HepG2 (cell line): ENCODE data around the gene USP12. TPM values are rescaled to one million over a fixed set of nuclear protein-coding genes. Genes with fewer than 3 reads are reported as not detected.

Experiments
- ATAC-seq: fragments of 200-7000 bp; cut with Tn5 transposase; 3 replicates; pipeline ENCODE4 v1.9.1; 2020; ENCODE audit warnings: mild to moderate bottlenecking, moderate library complexity
- BruUV-seq: library from RNA; stranded (reverse); fragments of 400-500 nt; replicated peaks from 2 replicates; lab custom pipeline; 2021; lab: Mats Ljungman, UMichigan
- CTCF ChIA-PET: fragments of 300-600 bp; formaldehyde crosslinking; extraction: SDS; loops from one replicate; lab custom pipeline; 2021; ENCODE audit warnings: low total read pairs, inconsistent platforms, low intra/inter-chr PET ratio; lab: Yijun Ruan, JAX
- POLR2A ChIA-PET: fragments of 350-600 bp; sonication (Branson Sonifier 250); formaldehyde crosslinking; loops from one replicate; lab custom pipeline; 2020; ENCODE audit warnings: antibody characterized with exemption, inconsistent platforms; lab: Yijun Ruan, JAX
- DNase-seq: peaks from one replicate; pipeline ENCODE4 v3.0.0-alpha.2; 2015; ENCODE audit warnings: low spot score
- FAIRE-seq: peaks from 3 replicates; lab custom pipeline; 2011; peaks lifted over from hg19 to GRCh38; lab: Jason Lieb, UNC
- H2AFZ ChIP-seq: one replicate; pipeline ENCODE4 v1.6.1; 2011; ENCODE audit warnings: low read length, inconsistent platforms
- H3K27ac ChIP-seq: fragments of 300-600 bp; 3 replicates; pipeline ENCODE4 v1.8.0; 2011; ENCODE audit warnings: mixed run types, mild to moderate bottlenecking, mixed read lengths, low read length, inconsistent platforms; ENCODE audit not compliant: insufficient read depth; ENCODE audit errors: extremely low read length
- H3K27me3 ChIP-seq, 2 experiments: fragments of 200-600 bp in 1 of 2; 2 replicates in 1 of 2; 3 replicates in 1 of 2; pipeline versions ENCODE4 v1.6.0 to v1.8.0; 2011; ENCODE audit warnings: low read length in 2 of 2, mild to moderate bottlenecking in 2 of 2, moderate library complexity in 2 of 2, inconsistent platforms in 1 of 2; ENCODE audit not compliant: insufficient read depth in 2 of 2, control insufficient read depth in 1 of 2
- H3K36me3 ChIP-seq, 2 experiments: fragments of 200-600 bp in 1 of 2; replicated peaks in 1 of 2; 2 replicates in 1 of 2; 3 replicates in 1 of 2; pipeline versions ENCODE4 v1.5.1 to v1.8.0; 2011; ENCODE audit warnings: low read length in 2 of 2, inconsistent platforms in 1 of 2; ENCODE audit not compliant: insufficient read depth in 2 of 2, control insufficient read depth in 1 of 2
- H3K4me1 ChIP-seq: 2 replicates; pipeline ENCODE4 v1.5.1; 2012; ENCODE audit warnings: low read length, inconsistent platforms; ENCODE audit not compliant: insufficient read depth
- H3K4me2 ChIP-seq: 2 replicates; pipeline ENCODE4 v1.6.0; 2011; ENCODE audit warnings: low read depth, low read length, inconsistent platforms
- H3K4me3 ChIP-seq, 3 experiments: fragments of 200-600 bp in 1 of 3; sonication (generic), shearing (Covaris generic) in 1 of 3; replicated peaks in 1 of 3; 2 replicates each; pipeline ENCODE4 v1.5.1; 2011 to 2016; ENCODE audit warnings: low read length in 3 of 3, inconsistent platforms in 2 of 3, low read depth in 2 of 3, mild to moderate bottlenecking in 2 of 3, control low read depth in 1 of 3, mixed read lengths in 1 of 3; ENCODE audit not compliant: insufficient read depth in 1 of 3
- H3K79me2 ChIP-seq: one replicate; pipeline ENCODE4 v1.6.1; 2011; ENCODE audit warnings: low read length, inconsistent platforms; ENCODE audit not compliant: insufficient read depth
- H3K9ac ChIP-seq: 2 replicates; pipeline ENCODE4 v1.6.0; 2011; ENCODE audit warnings: mild to moderate bottlenecking, low read depth, low read length, inconsistent platforms; ENCODE audit not compliant: insufficient read depth
- H3K9me3 ChIP-seq: 2 replicates; pipeline ENCODE4 v1.5.1; 2012; ENCODE audit warnings: mild to moderate bottlenecking, low read length
- H4K20me1 ChIP-seq: 2 replicates; pipeline ENCODE4 v1.6.0; 2011; ENCODE audit warnings: inconsistent platforms, mild to moderate bottlenecking, low read length, moderate library complexity; ENCODE audit not compliant: insufficient read depth
- ARNT2 ChIP-seq: sonication (generic); formaldehyde crosslinking; IDR thresholded peaks from 2 replicates; pipeline ENCODE4 v1.8.0; 2022; ENCODE audit warnings: mild to moderate bottlenecking, low read depth, missing genetic modification reagents, moderate library complexity
- GTF3A ChIP-seq: sonication (generic); formaldehyde crosslinking; conservative IDR thresholded peaks from 2 replicates; pipeline ENCODE4 v1.4.0; 2020; ENCODE audit warnings: mild to moderate bottlenecking, missing genetic modification reagents
- SNAI1 ChIP-seq: sonication (generic); formaldehyde crosslinking; IDR thresholded peaks from 2 replicates; pipeline ENCODE4 v1.5.0; 2020; ENCODE audit warnings: mild to moderate bottlenecking, missing genetic modification reagents, borderline replicate concordance
- ZBTB38 ChIP-seq: sonication (generic); formaldehyde crosslinking; IDR thresholded peaks from 2 replicates; pipeline ENCODE4 v1.5.1; 2020; ENCODE audit warnings: mild to moderate bottlenecking, missing genetic modification reagents
- ZFP62 ChIP-seq: sonication (generic); formaldehyde crosslinking; IDR thresholded peaks from 2 replicates; pipeline ENCODE4 v1.4.0; 2020; ENCODE audit warnings: missing genetic modification reagents
- ZNF670 ChIP-seq: sonication (generic); formaldehyde crosslinking; IDR thresholded peaks from 2 replicates; pipeline ENCODE4 v1.8.0; 2022; ENCODE audit warnings: mild to moderate bottlenecking, missing genetic modification reagents, borderline replicate concordance
- ZNF776 ChIP-seq: sonication (generic); formaldehyde crosslinking; IDR thresholded peaks from 2 replicates; pipeline ENCODE4 v1.4.0; 2020; ENCODE audit warnings: mild to moderate bottlenecking, missing genetic modification reagents
- WGBS: methylation state at CpG from one replicate; pipeline ENCODE4 v1.1.6; 2017; ENCODE audit warnings: low lambda C conversion rate; 5-methylcytosine and 5-hydroxymethylcytosine counted together
- in situ Hi-C: cut with HindIII; loops from 2 replicates; pipeline ENCODE4 v1.10.0; 2017; ENCODE audit warnings: low pct_unique_long_range_greater_than_20kb; ENCODE audit not compliant: extremely low pct_ligation_motif_present
- intact Hi-C: fragments of 100-400 bp; cut with micrococcal nuclease; formaldehyde crosslinking; loops from one replicate; pipeline ENCODE4 v1.10.0; 2022; ENCODE audit not compliant: unreplicated experiment
- polyA plus RNA-seq, 8 experiments: library from polyadenylated mRNA; depleted of rRNA in 3 of 8; stranded (reverse) in 7 of 8; unstranded in 1 of 8; fragments of >200 nt; fragmentation: Illumina TruSeq in 4 of 8; extraction: Trizol in 4 of 8; gene quantifications; 2 replicates each; pipeline versions ENCODE4 v1.2.1 to v1.2.3, GENCODE V29; 2011 to 2016; ENCODE audit warnings: low read depth in 4 of 8, missing spikeins in 1 of 8, mixed read lengths in 1 of 8; ENCODE audit not compliant: insufficient read depth in 1 of 8
- total RNA-seq, 5 experiments: library from RNA; depleted of rRNA; stranded (reverse); fragments of >200 nt; fragmentation: Illumina TruSeq; extraction: Trizol; gene quantifications; 2 replicates each; pipeline ENCODE4 v1.2.3, GENCODE V29; 2016; ENCODE audit warnings: low read depth in 1 of 5
- TF ChIP-seq, protein P1 (sequence below): sonication (generic); formaldehyde crosslinking; IDR thresholded peaks from 2 replicates; pipeline ENCODE4 v1.4.0; 2020; ENCODE audit warnings: missing genetic modification reagents
- TF ChIP-seq, protein P2 (sequence below): sonication (generic); formaldehyde crosslinking; IDR thresholded peaks from 2 replicates; pipeline ENCODE4 v1.8.0; 2022; ENCODE audit warnings: mild to moderate bottlenecking, missing genetic modification reagents, moderate library complexity
- TF ChIP-seq, protein P3 (sequence below): fragments of 450-650 bp; IDR thresholded peaks from 2 replicates; pipeline ENCODE4 v1.6.1; 2017; ENCODE audit warnings: mild to moderate bottlenecking
- TF ChIP-seq, protein P4 (sequence below): sonication (generic); formaldehyde crosslinking; IDR thresholded peaks from 2 replicates; pipeline ENCODE4 v1.4.0; 2020; ENCODE audit warnings: mild to moderate bottlenecking, missing genetic modification reagents
- TF ChIP-seq, protein P5 (sequence below): sonication (generic); formaldehyde crosslinking; IDR thresholded peaks from 2 replicates; pipeline ENCODE4 v1.8.0; 2023; ENCODE audit warnings: mild to moderate bottlenecking, missing genetic modification reagents
- TF ChIP-seq, protein P6 (sequence below): sonication (generic); formaldehyde crosslinking; IDR thresholded peaks from 2 replicates; pipeline ENCODE4 v1.4.0; 2020; ENCODE audit warnings: missing genetic modification reagents

Gene USP12
- total and polyA plus RNA-seq, 2 of the 13 experiments (the other 11 are each of a cell fraction or from before 2014, with no cell fraction given): 9.8 to 19.5 TPM

DNA sequence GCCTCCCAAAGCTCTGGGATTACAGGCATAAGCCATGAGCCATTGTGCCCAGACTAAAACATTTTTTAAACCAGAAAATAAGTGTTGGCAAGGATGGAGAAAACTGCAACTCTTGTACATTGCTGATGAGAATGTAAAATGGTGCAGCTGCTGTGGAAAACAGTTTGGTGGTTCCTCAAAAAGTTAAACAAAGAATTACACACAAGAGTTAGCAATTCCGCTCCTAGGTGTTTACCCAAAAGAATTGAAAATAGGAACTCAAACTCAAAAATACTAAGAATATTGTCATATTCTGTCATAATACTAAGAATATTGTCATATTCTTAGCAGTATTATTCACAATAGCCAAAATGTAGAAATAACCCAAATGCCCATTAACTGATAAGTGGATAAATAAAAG, 39.7 kb upstream of the USP12 start (continued):
- TF ChIP-seq, protein P1, sequence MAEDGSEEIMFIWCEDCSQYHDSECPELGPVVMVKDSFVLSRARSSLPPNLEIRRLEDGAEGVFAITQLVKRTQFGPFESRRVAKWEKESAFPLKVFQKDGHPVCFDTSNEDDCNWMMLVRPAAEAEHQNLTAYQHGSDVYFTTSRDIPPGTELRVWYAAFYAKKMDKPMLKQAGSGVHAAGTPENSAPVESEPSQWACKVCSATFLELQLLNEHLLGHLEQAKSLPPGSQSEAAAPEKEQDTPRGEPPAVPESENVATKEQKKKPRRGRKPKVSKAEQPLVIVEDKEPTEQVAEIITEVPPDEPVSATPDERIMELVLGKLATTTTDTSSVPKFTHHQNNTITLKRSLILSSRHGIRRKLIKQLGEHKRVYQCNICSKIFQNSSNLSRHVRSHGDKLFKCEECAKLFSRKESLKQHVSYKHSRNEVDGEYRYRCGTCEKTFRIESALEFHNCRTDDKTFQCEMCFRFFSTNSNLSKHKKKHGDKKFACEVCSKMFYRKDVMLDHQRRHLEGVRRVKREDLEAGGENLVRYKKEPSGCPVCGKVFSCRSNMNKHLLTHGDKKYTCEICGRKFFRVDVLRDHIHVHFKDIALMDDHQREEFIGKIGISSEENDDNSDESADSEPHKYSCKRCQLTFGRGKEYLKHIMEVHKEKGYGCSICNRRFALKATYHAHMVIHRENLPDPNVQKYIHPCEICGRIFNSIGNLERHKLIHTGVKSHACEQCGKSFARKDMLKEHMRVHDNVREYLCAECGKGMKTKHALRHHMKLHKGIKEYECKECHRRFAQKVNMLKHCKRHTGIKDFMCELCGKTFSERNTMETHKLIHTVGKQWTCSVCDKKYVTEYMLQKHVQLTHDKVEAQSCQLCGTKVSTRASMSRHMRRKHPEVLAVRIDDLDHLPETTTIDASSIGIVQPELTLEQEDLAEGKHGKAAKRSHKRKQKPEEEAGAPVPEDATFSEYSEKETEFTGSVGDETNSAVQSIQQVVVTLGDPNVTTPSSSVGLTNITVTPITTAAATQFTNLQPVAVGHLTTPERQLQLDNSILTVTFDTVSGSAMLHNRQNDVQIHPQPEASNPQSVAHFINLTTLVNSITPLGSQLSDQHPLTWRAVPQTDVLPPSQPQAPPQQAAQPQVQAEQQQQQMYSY: no peak
- TF ChIP-seq, all 625 proteins: peak for 0

DNA sequence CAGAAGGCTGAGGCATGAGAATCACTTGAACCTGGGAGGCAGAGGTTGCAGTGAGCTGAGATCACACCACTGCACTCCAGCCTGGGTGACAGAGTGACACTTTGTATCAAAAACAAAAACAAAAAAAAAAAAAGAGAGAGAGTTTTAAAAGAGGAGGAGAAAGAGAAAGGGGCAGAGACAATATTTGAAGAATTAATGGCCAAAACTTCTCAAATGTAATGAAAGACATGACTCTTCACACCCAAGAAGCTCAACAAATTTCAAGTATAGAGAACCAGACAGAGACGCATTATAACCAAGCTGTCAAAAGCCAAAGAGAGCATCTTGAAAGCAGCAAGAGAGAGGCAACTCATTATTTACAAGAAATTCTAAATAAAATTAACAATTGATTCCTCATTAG, 36.9 kb upstream of the USP12 start:
- Histone ChIP-seq H2AFZ (no peak overlapping the region), H3K9me3 (no peaks in the 10 kb centered on the region), H4K20me1 (no peaks in the 10 kb centered on the region), H3K4me3 (no peak overlapping the region), H3K27me3 (no peaks in the 10 kb centered on the region), H3K27ac (no peak overlapping the region), H3K36me3 (no peaks in the 10 kb centered on the region), H3K9ac (no peak overlapping the region), H3K4me1 (no peaks in the 10 kb centered on the region), H3K4me2 (no peak overlapping the region), H3K79me2 (no peaks in the 10 kb centered on the region)
- POLR2A ChIA-PET: no interaction called here
- TF ChIP-seq ZBTB38 (CRISPR knock-in tag) (no peak), SNAI1 (CRISPR knock-in tag) (no peak), ZFP62 (no peak), GTF3A (CRISPR knock-in tag) (no peak), ZNF670 (CRISPR knock-in tag) (no peak), ARNT2 (CRISPR knock-in tag) (no peak), ZNF776 (no peak)
- TF ChIP-seq, protein P2, sequence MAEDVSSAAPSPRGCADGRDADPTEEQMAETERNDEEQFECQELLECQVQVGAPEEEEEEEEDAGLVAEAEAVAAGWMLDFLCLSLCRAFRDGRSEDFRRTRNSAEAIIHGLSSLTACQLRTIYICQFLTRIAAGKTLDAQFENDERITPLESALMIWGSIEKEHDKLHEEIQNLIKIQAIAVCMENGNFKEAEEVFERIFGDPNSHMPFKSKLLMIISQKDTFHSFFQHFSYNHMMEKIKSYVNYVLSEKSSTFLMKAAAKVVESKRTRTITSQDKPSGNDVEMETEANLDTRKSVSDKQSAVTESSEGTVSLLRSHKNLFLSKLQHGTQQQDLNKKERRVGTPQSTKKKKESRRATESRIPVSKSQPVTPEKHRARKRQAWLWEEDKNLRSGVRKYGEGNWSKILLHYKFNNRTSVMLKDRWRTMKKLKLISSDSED (CRISPR knock-in tag): no peak
- TF ChIP-seq, protein P3, sequence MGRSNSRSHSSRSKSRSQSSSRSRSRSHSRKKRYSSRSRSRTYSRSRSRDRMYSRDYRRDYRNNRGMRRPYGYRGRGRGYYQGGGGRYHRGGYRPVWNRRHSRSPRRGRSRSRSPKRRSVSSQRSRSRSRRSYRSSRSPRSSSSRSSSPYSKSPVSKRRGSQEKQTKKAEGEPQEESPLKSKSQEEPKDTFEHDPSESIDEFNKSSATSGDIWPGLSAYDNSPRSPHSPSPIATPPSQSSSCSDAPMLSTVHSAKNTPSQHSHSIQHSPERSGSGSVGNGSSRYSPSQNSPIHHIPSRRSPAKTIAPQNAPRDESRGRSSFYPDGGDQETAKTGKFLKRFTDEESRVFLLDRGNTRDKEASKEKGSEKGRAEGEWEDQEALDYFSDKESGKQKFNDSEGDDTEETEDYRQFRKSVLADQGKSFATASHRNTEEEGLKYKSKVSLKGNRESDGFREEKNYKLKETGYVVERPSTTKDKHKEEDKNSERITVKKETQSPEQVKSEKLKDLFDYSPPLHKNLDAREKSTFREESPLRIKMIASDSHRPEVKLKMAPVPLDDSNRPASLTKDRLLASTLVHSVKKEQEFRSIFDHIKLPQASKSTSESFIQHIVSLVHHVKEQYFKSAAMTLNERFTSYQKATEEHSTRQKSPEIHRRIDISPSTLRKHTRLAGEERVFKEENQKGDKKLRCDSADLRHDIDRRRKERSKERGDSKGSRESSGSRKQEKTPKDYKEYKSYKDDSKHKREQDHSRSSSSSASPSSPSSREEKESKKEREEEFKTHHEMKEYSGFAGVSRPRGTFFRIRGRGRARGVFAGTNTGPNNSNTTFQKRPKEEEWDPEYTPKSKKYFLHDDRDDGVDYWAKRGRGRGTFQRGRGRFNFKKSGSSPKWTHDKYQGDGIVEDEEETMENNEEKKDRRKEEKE: no peak
- TF ChIP-seq, protein P4, sequence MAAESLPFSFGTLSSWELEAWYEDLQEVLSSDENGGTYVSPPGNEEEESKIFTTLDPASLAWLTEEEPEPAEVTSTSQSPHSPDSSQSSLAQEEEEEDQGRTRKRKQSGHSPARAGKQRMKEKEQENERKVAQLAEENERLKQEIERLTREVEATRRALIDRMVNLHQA (CRISPR knock-in tag): no peak
- TF ChIP-seq, protein P5, sequence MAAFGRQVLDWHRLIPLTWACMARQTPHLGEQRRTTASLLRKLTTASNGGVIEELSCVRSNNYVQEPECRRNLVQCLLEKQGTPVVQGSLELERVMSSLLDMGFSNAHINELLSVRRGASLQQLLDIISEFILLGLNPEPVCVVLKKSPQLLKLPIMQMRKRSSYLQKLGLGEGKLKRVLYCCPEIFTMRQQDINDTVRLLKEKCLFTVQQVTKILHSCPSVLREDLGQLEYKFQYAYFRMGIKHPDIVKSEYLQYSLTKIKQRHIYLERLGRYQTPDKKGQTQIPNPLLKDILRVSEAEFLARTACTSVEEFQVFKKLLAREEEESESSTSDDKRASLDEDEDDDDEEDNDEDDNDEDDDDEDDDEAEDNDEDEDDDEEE (CRISPR knock-in tag): no peak
- TF ChIP-seq, protein P6, sequence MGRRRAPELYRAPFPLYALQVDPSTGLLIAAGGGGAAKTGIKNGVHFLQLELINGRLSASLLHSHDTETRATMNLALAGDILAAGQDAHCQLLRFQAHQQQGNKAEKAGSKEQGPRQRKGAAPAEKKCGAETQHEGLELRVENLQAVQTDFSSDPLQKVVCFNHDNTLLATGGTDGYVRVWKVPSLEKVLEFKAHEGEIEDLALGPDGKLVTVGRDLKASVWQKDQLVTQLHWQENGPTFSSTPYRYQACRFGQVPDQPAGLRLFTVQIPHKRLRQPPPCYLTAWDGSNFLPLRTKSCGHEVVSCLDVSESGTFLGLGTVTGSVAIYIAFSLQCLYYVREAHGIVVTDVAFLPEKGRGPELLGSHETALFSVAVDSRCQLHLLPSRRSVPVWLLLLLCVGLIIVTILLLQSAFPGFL: no peak
- no TSS peak for BruUV-seq
- ATAC-seq: no peak
- 89% methylated on average over 1 of the region's 1 CpG for WGBS
- intact Hi-C loops (no loop called here), in situ Hi-C loops (no loop called here)
- FAIRE-seq: no peak
- DNase-seq: no peak
- CTCF ChIA-PET: no interaction called here
